HepG2 (cell line): ENCODE data around the gene SKI. TPM values are rescaled to one million over a fixed set of nuclear protein-coding genes. Genes with fewer than 3 reads are reported as not detected.

Source experiments
- ATF4 ChIP-seq, 2 experiments: fragments of 450-650 bp in 1 of 2; sonication (generic) in 1 of 2; formaldehyde crosslinking; IDR thresholded peaks; 2 replicates each; pipeline versions ENCODE4 v1.5.0 to v1.8.0; 2020 to 2022; ENCODE audit warnings: mild to moderate bottlenecking in 1 of 2, missing genetic modification reagents in 1 of 2
- CHD2 ChIP-seq: IDR thresholded peaks from 2 replicates; pipeline ENCODE4 v1.6.1; 2011; ENCODE audit warnings: low read depth, low read length, improper control_type of control experiment
- GATAD2A ChIP-seq: IDR thresholded peaks from 2 replicates; pipeline ENCODE4 v1.6.1; 2016
- KDM1A ChIP-seq: IDR thresholded peaks from 2 replicates; pipeline ENCODE4 v1.6.1; 2016; ENCODE audit warnings: missing compliant biosample characterization
- MAX ChIP-seq: IDR thresholded peaks from 2 replicates; pipeline ENCODE4 v1.6.1; 2012; ENCODE audit warnings: inconsistent platforms
- MYNN ChIP-seq: sonication (generic); formaldehyde crosslinking; IDR thresholded peaks from 2 replicates; pipeline ENCODE4 v1.4.0; 2020; ENCODE audit warnings: mild to moderate bottlenecking, low read depth, missing genetic modification reagents
- PAF1 ChIP-seq: IDR thresholded peaks from 2 replicates; pipeline ENCODE4 v1.6.1; 2016; ENCODE audit warnings: missing genetic modification reagents, missing compliant biosample characterization
- PCBP2 ChIP-seq: fragments of 200-400 bp; formaldehyde crosslinking; optimal IDR thresholded peaks from 2 replicates; pipeline ENCODE3; 2018; ENCODE audit warnings: low read length, low read depth; ENCODE audit not compliant: poor library complexity, severe bottlenecking
- RXRA ChIP-seq: sonication (generic); formaldehyde crosslinking; IDR thresholded peaks from 2 replicates; pipeline ENCODE4 v1.5.1; 2020; ENCODE audit warnings: missing genetic modification reagents
- TRIM24 ChIP-seq: sonication (generic); formaldehyde crosslinking; IDR thresholded peaks from 2 replicates; pipeline ENCODE4 v1.8.0; 2022; ENCODE audit warnings: mild to moderate bottlenecking, missing genetic modification reagents
- ZBTB25 ChIP-seq: IDR thresholded peaks from 2 replicates; pipeline ENCODE4 v1.6.1; 2018; ENCODE audit warnings: missing genetic modification reagents
- ZBTB39 ChIP-seq: sonication (generic); formaldehyde crosslinking; IDR thresholded peaks from 2 replicates; pipeline ENCODE4 v1.5.0; 2020; ENCODE audit warnings: missing genetic modification reagents
- ZBTB4 ChIP-seq: sonication (generic); formaldehyde crosslinking; IDR thresholded peaks from 2 replicates; pipeline ENCODE4 v1.4.0; 2020; ENCODE audit warnings: missing genetic modification reagents, mild to moderate bottlenecking, borderline replicate concordance
- ZMAT3 ChIP-seq: sonication (generic); formaldehyde crosslinking; conservative IDR thresholded peaks from 2 replicates; pipeline ENCODE4 v1.7.0; 2021; ENCODE audit warnings: missing genetic modification reagents
- ZNF383 ChIP-seq: sonication (generic); formaldehyde crosslinking; IDR thresholded peaks from 2 replicates; pipeline ENCODE4 v1.4.0; 2020; ENCODE audit warnings: missing genetic modification reagents, mild to moderate bottlenecking, borderline replicate concordance
- ZNF446 ChIP-seq: sonication (generic); formaldehyde crosslinking; IDR thresholded peaks from 2 replicates; pipeline ENCODE4 v1.5.0; 2020; ENCODE audit warnings: mild to moderate bottlenecking, missing genetic modification reagents
- polyA plus RNA-seq, 8 experiments: library from polyadenylated mRNA; depleted of rRNA in 3 of 8; stranded (reverse) in 7 of 8; unstranded in 1 of 8; fragments of >200 nt; fragmentation: Illumina TruSeq in 4 of 8; extraction: Trizol in 4 of 8; gene quantifications; 2 replicates each; pipeline versions ENCODE4 v1.2.1 to v1.2.3, GENCODE V29; 2011 to 2016; ENCODE audit warnings: low read depth in 4 of 8, missing spikeins in 1 of 8, mixed read lengths in 1 of 8; ENCODE audit not compliant: insufficient read depth in 1 of 8
- total RNA-seq, 5 experiments: library from RNA; depleted of rRNA; stranded (reverse); fragments of >200 nt; fragmentation: Illumina TruSeq; extraction: Trizol; gene quantifications; 2 replicates each; pipeline ENCODE4 v1.2.3, GENCODE V29; 2016; ENCODE audit warnings: low read depth in 1 of 5

SKI gene
- total and polyA plus RNA-seq, 2 of the 13 experiments (the other 11 are each of a cell fraction or from before 2014, with no cell fraction given), result 4.7 to 6.9 TPM

DNA sequence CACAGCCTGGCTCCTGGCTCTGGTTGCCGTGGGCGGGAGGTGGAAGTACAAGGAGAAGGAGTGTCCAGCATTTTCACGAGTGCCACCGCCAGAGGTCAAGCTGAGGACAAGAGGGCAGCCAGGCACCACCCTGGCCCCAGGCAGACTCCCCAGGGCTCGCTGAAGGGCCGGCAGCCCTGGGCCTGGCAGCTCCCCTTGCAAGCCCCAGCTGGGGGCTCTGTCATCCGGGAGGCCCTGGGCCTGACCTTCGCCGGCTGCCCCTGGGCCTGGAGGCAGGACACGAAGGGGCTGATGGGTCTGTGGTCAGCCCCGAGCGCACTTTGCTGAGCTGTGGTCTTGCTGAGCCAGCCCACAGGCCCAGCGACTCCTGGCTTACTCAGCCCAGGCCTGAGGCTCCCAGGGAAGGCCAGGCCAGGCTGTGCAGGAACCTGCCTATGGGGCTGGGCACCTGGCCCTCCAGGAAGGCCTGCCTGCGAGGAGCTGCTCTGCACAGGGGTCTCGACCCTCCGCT, 88.4 kb downstream of the SKI start (continued):
- TF ChIP-seq TRIM24 (no peak), GATAD2A (CRISPR knock-in tag) (no peak), ZBTB39 (no peak), KDM1A (no peak), ZBTB4 (CRISPR knock-in tag) (no peak), ZNF446 (CRISPR knock-in tag) (0 out of 2 replicates have a peak, but pooled peaks have one; percentile 66), CHD2 (no peak), ZMAT3 (CRISPR knock-in tag) (no peak), ZBTB25 (no peak), PCBP2 (no peak), MAX (no peak), PAF1 (CRISPR knock-in tag) (no peak), ATF4 (CRISPR knock-in tag; IDR thresholded peaks at IDR 0.05) (no peak), ZNF383 (CRISPR knock-in tag) (no peak), MYNN (no peak), RXRA (CRISPR knock-in tag) (no peak)
